Lung microvascular endothelial cell (primary cell): ENCODE data around the gene SPR. TPM values are rescaled to one million over a fixed set of nuclear protein-coding genes. Genes with fewer than 3 reads are reported as not detected.
A peak's percentile ranks its signal among the peaks of the same experiment; 100 is the strongest.
"Not testable (repeated sequence)": the region's sequence is repeated elsewhere in the genome, so short reads cannot be mapped to it uniquely, and the experiment has no call there.

ENCODE experiments used
- DNase-seq, 2 donors: peaks; one replicate each; pipeline versions ENCODE4 v3.0.0 to v3.0.0-alpha.2; 2010; ENCODE audit warnings: low read depth in 2 of 2
- total RNA-seq: library from RNA; depleted of rRNA; stranded (reverse); fragments of >200 nt; gene quantifications from 2 replicates; pipeline ENCODE4 v1.2.1, GENCODE V29; 2014

SPR gene
- total RNA-seq, 1 donor from 2014 or later: 51.6 TPM

DNA sequence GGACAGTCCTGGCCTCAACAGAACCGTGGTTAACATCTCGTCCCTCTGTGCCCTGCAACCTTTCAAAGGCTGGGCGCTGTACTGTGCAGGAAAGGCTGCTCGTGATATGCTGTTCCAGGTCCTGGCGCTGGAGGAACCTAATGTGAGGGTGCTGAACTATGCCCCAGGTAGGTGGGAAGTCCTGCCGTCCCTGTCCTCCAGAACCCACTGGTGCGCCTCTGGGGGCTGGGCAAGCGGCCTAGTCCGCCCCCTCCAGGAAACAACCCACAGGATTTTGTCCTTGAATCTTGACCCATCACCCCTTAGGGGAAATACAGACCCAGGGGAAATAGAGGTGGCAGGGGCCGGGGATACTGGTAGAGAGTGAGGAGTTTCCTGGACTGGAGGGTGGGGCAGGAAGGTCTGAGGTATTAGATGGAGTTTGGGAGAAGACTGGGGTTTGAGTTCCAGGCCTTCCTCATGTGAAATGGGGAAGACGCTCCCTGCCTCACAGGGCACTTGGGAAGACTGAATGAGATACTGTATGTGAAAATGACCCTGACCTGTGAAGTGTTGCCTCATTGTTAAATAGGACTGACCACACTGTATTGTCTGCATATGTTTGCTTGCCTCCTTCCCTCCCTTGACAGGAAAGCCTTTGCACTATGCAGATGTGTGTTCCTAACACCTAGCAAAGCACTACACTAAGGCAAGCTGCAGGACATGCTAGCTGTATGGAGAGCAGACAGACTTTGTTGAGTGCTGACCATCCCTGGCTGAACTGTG is 1.4 kb downstream of the SPR start:
- DNase-seq: no peak

DNA sequence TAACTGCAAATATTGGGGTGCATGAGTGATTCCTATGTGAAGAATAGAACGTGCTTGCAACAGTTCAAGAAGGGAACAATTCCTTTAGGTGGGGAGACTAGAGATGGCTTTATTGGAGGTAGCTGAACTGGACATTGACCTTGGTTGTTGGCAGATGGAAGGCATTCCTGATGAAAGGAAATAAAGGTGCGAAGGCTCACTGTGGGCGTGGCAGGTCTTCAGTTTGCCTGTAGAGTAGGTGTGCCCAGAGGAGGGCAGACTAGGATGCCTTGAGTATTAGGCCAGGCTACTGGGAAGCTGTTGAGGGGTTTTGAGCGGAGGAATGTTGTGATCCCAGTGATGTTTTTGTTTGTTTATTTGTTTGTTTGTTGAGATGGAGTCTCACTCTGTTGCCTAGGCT is 2.8 kb downstream of the SPR start:
- no peak for DNase-seq

DNA sequence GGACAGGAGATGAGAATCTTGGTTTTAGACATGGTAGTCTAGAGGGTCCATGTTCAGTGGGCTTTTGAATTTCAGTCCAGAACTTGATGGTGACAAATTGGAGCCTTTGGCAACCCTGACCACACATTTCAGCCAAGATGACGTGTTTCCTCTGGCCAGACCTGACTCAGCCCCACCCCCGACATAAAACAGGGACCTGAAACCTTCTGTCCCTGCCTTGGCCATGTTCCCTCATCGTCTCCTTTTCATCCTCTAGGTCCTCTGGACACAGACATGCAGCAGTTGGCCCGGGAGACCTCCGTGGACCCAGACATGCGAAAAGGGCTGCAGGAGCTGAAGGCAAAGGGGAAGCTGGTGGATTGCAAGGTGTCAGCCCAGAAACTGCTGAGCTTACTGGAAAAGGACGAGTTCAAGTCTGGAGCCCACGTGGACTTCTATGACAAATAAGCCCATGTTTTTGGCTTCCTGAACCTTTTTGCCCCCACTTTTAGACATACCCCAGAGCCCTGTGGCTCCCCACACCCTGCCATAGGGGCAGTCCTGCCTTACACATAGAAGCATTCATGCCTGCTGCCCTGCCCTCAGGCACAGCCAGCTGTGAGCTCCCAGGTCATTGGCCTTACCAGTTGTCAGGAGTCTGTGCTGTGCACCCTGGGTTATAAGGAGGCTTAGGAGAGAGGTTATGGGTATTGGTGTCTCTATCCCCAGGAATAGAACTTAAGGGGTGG is 4.0 kb downstream of the SPR start:
- DNase-seq: peak; percentile 29 to 52

DNA sequence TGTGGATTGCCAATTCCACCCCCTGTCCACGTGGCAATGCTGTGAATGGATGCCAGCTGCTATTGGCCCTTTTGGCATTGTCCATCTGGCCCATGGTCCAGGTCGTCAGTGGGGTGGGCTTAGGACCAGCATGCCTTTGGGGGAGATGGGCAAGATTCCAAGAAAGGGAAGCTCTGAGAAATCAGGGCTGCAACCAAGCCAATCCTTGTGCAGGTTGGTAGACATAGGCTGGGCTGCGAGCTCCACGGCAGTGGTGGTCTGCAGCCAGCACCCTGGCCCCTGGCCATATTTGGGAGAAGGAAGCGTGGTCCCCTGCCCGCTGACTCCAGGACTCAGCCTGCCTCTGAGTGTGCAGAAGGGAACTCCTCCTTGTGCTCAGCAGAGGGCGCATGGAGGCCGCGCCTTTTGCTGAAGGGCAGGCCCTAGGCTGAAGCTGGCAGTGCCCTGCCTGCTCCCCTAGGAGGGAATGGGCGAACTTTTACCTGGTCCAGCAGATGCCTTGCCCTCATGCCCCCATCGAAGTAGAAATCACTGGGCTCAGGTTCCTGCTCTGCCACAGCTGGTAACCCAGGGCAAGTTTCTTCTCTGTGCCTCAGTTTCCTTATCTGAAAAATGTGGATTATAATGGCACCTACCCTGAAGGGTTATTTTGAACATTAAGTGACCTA is 5.4 kb downstream of the SPR start:
- peak; percentile 80 to 83 for DNase-seq

DNA sequence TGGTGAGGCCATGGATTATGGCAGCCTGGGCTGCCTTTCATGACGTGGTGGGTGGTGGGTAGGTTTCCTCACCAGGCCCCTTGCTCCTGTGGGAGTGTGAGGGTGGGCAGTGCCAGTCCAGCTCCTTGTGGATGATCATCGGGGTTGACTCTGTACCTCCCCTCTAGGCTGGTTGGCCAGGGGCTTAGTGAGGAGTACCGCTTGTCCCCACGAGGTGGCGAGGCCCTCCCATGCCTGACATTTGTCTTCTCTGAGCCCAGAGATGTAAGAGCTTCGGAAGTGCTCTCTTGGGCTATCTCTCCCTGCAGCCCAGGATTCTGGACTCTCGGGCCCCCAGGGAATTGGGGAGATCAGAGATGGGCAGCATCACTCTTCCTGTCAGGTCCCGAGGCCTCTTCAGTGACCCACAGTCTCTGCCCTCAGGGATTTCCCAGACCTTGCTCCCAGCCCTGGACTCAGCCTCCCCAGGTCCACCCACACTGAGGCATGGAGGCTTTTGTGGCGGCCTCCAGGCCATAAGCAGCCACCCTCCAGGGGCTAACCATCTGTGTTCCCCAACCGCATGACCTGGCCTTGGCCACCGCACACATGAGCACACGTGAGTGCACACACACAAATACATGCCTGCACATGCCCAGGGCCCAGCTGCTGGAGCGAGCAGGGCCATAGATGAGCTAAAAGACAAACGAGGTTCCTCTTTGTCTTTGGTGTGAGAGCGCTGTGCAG is 6.5 kb downstream of the SPR start:
- DNase-seq: peak; percentile 77 to 83

DNA sequence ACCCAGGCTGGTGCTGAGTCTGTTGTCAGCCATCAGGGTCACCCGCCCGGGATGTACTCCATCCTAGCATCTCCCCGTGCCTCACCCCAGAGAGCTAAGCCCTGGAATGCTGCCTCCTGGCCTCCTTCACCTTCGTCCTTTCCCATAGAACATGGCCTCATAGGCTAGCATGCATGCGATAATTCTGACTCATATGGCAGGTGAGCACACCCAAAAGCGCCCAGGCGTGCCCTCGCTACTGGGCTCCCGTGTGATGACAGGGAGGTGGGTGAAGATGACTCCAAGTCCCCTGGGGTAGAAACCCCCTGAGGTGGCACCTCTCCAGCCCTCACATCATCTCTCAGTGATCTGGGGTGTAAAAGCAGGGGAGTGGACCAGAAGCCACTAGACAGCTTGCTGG is 7.3 kb downstream of the SPR start:
- no peak for DNase-seq

DNA sequence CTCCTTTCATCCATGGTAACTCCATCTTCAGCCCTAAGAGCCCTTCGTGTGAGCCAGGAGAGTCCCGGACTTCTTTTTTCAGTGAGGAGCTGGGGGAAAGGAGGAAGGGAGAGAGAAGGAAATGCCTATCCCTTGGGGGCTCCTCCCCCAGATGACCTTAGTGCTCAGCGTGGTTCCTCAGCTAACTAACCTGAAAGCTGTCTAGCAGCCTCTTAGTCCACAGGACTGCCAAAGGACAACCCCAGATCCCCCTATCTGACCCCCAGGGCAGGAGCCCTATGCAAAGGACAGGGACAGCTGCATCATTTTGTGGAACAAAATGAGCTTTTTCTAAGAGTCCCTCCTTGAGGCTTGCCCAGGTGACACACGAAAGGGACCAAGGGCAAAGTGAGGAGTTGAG is 7.9 kb downstream of the SPR start:
- DNase-seq: no peak

DNA sequence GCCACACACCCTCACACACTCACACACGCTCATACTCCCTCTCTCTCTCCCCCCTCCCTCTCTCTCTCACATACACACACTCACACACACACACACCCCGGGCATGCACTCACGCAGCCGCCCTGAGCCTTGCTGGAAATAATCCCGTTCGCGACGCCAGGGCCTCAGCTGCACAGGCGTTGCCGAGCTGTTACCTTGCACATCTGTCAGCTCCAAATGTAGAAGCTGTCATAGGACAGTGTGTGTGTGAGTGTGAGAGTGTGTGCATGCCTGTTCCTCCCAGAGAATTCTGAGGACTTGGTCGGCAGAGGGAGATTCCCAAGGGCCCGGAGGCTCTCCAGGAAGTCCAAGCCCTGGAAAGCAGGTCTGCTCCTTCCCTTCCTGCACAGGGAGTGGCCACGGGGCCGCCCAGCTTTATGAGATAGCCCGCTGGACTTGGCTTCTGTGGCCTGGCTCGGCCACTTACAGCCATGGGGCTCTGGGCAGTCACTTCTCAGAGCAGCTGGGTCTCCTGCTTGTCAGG is 8.6 kb downstream of the SPR start:
- DNase-seq: peak; percentile 48 to 50

DNA sequence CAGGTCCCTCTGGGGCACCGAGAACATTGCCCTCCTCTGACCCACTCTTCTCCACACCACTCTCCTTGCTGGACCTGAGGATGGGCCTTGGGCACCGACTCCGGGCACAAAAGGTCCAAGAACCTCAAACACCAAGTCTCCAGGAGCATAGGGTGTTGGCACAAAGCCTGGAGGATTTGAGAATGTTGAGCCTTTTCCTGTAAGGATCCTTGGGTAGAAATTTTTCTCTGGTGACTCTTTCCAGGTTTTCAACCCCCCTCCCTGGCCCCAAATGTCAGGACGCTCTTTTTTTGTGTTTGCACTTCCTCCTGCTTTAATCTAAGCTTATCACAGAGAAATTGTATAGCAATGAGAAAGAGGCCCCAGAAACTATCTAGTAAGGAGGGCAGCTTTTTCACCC is 9.2 kb downstream of the SPR start:
- no peak for DNase-seq

DNA sequence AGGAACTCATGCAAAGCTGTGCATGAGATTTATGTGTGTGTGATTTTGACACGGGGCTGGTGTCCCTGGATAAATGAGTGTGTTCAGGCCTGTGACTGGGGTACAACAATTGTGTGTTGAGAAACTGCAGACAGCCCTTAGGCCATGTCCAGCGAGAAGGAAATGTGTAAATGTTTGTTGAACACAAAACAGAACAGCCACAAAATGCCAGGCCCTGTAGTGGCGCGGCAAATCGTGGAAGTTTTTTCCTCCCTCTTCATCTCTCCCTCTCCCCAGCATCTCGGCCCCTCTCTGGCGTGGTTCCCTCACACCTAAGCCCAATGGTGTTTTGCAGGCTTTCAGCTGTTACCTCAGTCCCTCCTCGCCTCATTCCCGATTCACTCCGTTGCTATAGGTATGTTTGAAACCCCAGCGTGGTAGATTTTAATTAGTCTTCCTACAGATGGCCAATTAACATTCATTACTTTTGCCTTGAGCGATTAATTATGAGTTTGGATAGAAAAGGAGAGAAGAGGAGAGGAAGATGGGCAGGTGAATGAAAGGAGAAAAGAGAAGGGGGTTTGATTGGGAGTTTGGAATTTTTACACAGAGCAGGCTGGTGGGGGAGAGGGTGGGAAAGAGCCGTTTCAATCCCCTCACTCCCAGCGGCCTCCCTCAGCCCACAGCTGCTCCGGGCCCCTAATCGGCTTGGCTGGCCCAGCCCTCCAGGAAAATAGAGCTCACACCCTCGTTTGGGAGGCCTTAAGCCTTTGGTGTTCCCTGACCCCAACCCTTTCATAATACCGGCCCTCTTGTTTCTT is 10.8 kb downstream of the SPR start:
- DNase-seq: no peak

DNA sequence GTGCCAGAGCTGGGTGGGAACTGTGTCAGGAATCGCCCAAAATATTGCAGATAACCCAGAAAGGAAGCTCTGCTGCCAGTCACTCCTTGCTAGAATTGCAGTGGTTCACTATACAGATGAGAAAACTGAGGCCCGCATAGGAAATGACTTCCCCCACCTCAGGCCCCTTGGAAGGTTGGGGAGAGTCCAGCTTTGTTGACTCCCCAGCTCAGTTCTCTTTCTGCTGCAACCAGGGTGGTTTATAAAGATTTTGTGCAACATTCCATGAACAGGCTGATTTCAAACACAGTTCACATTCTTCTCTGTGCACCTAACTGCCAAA is 11.3 kb downstream of the SPR start:
- DNase-seq: no peak

DNA sequence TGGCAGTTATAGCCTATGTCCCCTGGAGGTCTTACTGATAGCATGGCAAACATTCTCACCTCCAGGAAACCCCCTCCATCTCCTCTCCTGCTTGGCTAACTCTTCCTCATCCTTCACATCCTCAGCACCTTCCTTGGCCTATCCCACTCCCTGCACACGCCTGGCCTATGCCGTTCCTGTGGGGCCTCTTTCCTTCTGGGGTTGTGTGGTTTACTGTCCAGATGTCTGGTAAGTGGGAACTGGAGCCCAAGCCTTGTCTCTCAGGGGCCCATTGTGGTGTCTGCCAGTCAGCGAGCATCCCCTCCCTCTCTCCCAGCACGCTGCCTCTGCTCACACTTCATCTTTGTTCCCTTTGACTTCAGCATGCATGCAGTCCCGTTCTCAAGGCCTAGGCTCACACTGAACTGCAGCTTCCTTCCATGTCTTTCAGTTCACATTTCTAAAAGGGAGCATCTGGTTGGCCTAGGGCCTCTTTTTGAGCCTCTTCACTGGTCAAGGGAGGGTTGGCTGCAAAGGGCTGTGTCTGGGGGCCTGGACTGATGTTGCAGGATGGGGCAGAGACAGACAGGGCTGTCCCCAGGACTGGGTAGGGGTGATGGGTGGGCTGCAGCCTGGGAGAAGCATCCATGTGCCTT is 13.1 kb downstream of the SPR start:
- DNase-seq: no peak

DNA sequence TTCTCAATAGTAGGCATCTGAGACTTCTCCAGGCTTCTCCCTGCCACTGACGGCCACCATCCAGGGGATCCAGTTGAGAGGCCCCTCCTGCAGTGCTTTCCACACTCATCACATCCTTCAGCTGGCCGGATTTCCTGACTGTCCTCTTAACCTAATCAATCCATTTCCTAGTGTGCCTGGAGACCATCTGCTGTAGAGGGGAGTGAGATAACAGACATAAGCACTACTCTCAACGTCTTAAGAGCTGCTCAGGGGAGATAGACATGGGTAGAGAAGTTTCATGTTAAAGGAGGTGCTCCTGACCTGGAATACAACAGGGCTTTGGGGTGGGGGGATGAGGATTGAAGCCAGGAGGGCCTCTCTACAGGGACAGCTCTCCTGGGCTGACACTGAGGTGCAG is 14.2 kb downstream of the SPR start:
- DNase-seq: no peak

DNA sequence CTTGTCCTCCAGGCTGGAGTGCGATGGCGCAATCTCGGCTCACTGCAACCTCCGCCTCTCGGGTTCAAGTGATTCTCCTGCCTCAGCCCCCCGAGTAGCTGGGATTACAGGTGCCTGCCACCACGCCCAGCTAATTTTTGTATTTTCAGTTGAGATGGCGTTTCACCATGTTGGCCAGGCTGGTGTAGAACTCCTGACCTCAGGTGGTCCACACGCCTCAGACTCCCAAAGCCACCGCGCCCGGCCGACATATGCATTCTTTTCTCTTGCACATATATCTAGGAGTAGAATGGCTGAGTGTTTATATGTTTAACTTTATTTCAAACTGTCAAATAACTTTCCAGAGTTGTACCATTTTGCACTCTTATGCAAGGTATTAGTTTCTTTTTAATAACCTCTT is 20.2 kb downstream of the SPR start:
- DNase-seq: not testable (repeated sequence)

DNA sequence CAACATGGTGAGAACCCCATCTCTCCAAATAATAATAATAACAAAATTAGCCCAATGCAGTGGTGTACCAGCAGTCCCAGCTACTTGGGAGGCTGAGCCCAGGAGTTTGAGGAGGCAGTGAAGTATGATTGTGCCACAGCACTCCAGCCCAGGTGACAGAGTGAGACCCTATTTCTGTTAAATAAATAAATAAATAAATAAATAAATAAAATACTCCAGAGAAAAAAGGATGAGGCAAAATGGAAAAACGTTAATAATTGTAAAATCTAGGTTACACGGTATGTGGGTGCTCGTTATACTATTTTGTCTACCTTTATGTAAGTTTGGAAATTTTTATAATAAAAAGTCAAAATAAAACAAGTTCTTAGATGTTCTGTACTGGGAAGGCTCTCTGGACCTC is 21.5 kb downstream of the SPR start:
- no peak for DNase-seq

DNA sequence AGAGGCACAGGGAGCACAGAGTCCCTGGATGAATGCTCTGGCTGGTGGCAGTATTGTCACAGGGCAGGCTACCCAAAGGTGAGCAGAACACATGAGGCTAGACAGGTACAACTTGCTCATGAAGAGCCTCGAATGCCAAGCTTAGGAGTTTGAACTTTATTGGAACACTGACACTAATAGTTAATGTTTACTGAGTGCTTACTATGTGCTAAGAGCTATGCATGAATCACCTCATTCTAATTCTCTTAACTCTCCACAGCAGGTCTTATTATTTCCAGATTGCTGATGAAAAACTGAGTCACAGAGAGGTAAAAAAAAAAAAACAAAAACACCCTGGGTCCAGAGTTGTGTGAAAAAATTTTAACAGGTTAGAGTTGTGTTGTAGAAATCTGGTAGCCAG is 24.0 kb downstream of the SPR start:
- no peak for DNase-seq

DNA sequence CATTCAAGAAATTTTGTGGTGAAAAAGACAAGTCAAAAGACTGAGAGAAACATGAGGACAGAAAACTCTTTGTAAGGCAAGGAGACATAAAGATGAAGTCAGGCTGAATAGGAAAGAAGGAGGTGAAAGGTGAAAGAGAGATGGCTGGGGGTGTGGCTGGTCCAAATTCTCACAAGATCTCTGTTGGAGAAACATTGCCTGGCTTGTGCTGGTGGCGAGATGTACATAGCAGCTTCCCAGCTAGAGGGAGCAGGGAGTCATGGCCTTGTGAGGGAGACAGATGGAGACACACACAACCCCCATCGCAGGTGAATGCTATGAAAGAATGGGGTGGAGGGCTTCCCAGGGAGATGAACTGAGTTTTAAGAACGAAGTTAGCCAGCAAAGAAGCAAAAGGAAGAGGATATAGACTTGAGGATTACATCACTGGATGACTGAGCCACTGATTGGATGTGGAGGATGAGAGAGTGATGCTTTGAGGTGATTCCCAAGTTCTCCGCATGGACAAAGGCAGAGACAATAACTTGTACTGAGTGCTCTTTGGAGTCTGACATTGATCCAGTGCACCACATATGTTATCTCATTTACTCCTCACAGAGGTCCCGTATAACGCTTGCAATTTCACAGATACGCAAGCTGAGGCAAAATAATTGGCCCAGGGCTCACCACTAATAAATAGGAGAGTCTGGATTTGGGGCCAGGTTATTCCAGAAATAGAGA is 26.4 kb downstream of the SPR start:
- DNase-seq: no peak

DNA sequence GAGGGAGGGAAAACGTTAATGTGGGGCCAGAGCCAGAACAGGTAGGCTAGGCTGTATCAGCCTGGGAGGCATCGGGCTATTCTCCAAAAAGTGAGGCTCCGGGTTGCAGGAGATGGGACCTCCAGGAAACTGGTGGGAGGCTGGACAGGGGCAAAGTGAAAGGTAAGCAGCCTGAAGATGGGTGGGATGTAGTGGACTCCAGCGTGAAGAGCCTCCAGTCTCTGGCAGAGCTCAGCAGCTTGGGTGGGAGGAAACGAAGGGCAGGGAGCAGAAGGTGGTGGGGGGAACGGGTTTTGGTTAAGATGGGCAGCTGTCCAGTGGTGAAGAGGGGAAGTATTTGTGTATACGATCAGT is 27.0 kb downstream of the SPR start:
- DNase-seq: no peak

DNA sequence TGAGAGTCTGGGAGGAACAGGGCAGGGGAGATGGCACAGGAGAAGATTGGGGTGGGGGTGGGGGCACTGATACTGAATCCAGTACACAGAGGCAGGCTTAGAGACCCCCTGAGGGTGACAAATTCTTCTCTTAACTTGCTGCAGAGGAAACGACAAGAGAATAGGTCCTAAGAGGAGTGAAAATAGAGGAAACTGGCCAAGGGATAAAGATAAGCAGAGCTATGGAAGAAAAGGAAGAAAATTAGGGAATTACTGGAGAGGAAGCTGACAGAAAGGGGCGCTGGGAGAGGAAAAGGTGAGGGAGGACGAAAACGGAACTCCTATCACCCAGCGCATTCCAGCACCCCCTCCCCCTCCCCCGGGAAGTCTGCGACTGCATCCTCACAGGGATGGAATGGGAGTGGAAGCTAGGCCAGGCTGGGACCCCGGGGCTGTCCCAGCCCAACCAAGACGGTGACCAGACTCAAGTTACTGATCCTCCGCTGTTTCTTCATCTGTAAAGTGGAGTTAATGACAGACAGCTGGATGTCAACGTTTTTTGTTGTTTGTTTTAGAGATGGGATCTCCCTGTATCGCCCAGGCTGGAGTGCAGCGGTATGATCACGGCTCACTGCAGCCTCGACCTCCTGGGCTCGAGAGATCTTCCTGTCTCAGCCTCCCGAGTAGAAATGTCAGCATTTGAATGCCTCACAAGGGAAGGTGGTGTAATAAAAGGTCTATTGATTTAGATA is 27.5 kb downstream of the SPR start:
- DNase-seq: no peak
